Activated CD4-positive, alpha-beta T cell treated with anti-CD3 and anti-CD28 coated beads, Interleukin-10, Interleukin-2, amounts not matched to agents 100 ng/mL and 50 ng/mL, durations not matched to agents 16 hours and 8 hours (primary cell): ENCODE measurements around the gene RICTOR.
"Not testable (repeated sequence)": the region's sequence is repeated elsewhere in the genome, so short reads cannot be mapped to it uniquely, and the experiment has no call there.

Experiments used
- DNase-seq: peaks from one replicate; pipeline ENCODE4 v3.0.0-alpha.2; 2020

Gene RICTOR

GRCh38 chr5:39005566-39006232 is 68.5 kb downstream of the RICTOR start:
- no peak for DNase-seq

- DNase-seq: no peak
Observed at GRCh38 chr5:39001683-39002082, 72.5 kb downstream of the RICTOR start.

- no peak for DNase-seq
Observed at GRCh38 chr5:38999037-38999436, 75.2 kb downstream of the RICTOR start.

- no peak for DNase-seq
Observed at GRCh38 chr5:38997591-38997990, 76.6 kb downstream of the RICTOR start.

- no peak for DNase-seq
Observed at GRCh38 chr5:38996123-38996522, 78.1 kb downstream of the RICTOR start.

- DNase-seq: peak; percentile 41
Observed at GRCh38 chr5:38994324-38994927, 79.8 kb downstream of the RICTOR start.

GRCh38 chr5:38989974-38990719 is 84.1 kb downstream of the RICTOR start:
- DNase-seq: not testable (repeated sequence)

GRCh38 chr5:38985909-38986452 is 88.2 kb downstream of the RICTOR start:
- no peak for DNase-seq

GRCh38 chr5:38979535-38979934 is 94.7 kb downstream of the RICTOR start:
- no peak for DNase-seq

- DNase-seq: no peak
Observed at GRCh38 chr5:38978036-38978435, 96.2 kb downstream of the RICTOR start.

GRCh38 chr5:38968665-38969064 is 105.5 kb downstream of the RICTOR start:
- no peak for DNase-seq

GRCh38 chr5:38961691-38962090 is 112.5 kb downstream of the RICTOR start:
- no peak for DNase-seq

- no peak for DNase-seq
Observed at GRCh38 chr5:38953426-38954012, 120.7 kb downstream of the RICTOR start.

- DNase-seq: no peak
Observed at GRCh38 chr5:38948501-38948900, 125.7 kb downstream of the RICTOR start.

GRCh38 chr5:38944282-38944681 is 129.9 kb downstream of the RICTOR start:
- DNase-seq: no peak

GRCh38 chr5:38941912-38942311 is 132.3 kb downstream of the RICTOR start:
- DNase-seq: no peak

GRCh38 chr5:38940230-38940858 is 133.9 kb downstream of the RICTOR start:
- DNase-seq: no peak

- no peak for DNase-seq
Observed at GRCh38 chr5:38938973-38939372, 135.2 kb downstream of the RICTOR start.

GRCh38 chr5:38938424-38938823 is 135.8 kb downstream of the RICTOR start:
- DNase-seq: no peak

- no peak for DNase-seq
Observed at GRCh38 chr5:38936269-38936668, 137.9 kb downstream of the RICTOR start.

GRCh38 chr5:38935437-38935836 is 138.8 kb downstream of the RICTOR start:
- DNase-seq: no peak

- DNase-seq: no peak
Observed at GRCh38 chr5:38932854-38933408, 141.3 kb downstream of the RICTOR start.

- DNase-seq: peak; percentile 17
Observed at GRCh38 chr5:38931731-38932130, 142.5 kb downstream of the RICTOR start.
